Measurements from ENCODE around the gene FMNL2. TPM values are rescaled to one million over a fixed set of nuclear protein-coding genes. Genes with fewer than 3 reads are reported as not detected.

FMNL2 gene
- total RNA-seq, 4 donors from 2014 or later = 23.5 to 28.0 (median 23.8) TPM

- intact Hi-C loops (cut with DNase I) = no loop called here
- peaks cover 7 to 52% (median 26%) of the 10 kb centered on the region in 4 donors for H3K36me3 ChIP-seq
- 83% methylated on average over 1 of the region's 1 CpG for WGBS
- H3K27me3 ChIP-seq = no peaks in the 10 kb centered on the region
- H3K9me3 ChIP-seq = no peaks in the 10 kb centered on the region
- H3K4me3 ChIP-seq = no peak overlapping the region
- H3K4me1 ChIP-seq = peaks cover 0 to 5% (median 0%) of the 10 kb centered on the region in 4 donors
- no peak for TF ChIP-seq POLR2A (IDR thresholded peaks at IDR 0.05; ENCODE audit: low read depth)
- no peak for TF ChIP-seq CTCF (IDR thresholded peaks at IDR 0.05)
- no peak for TF ChIP-seq EP300 (IDR thresholded peaks at IDR 0.05)
- no peak for TF ChIP-seq POLR2AphosphoS5 (IDR thresholded peaks at IDR 0.05)
- no peak overlapping the region for H3K27ac ChIP-seq (replicated peaks in 1 of 4)
- no peak for DNase-seq (ENCODE audit: extremely low spot score)
Measured at GRCh38 chr2:152629202-152629601, 294.2 kb downstream of the FMNL2 start.

DNA sequence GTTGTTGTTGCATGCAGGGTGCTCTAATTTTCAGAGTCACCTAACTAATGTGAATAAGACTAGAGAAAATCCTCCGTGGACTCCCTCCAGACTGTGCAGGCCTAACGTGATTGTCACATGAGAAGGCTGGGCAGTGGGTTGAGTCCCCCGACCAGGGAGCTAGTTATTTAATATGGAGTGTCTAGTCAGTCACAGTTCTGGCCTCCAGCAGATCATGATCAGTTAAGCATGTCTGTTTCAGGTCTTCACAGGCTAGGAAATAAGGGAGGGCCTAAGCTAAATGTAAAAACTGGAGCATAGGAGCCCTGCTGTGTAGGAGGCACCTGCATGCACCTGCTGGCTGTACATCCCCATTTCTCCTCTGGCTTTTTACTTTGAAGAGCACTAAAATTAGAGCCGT lies 295.5 kb downstream of the FMNL2 start:
- no peaks in the 10 kb centered on the region for H3K9me3 ChIP-seq
- no peak for DNase-seq (ENCODE audit: extremely low spot score)
- H3K27ac ChIP-seq (replicated peaks in 1 of 4) = no peak overlapping the region
- intact Hi-C loops (cut with DNase I) = loop anchor here (10.0 kb wide), 1 partner anchor 596 kb away; no protein-coding TSS in a partner anchor
- 89% methylated on average over 4 of the region's 4 CpGs for WGBS
- peaks cover 0 to 5% (median under 1%) of the 10 kb centered on the region in 4 donors for H3K4me1 ChIP-seq
- no peaks in the 10 kb centered on the region for H3K27me3 ChIP-seq
- TF ChIP-seq CTCF (IDR thresholded peaks at IDR 0.05) = no peak
- TF ChIP-seq POLR2AphosphoS5 (IDR thresholded peaks at IDR 0.05) = no peak
- no peak for TF ChIP-seq POLR2A (IDR thresholded peaks at IDR 0.05; ENCODE audit: low read depth)
- no peak for TF ChIP-seq EP300 (IDR thresholded peaks at IDR 0.05)
- H3K4me3 ChIP-seq = no peak overlapping the region
- peaks cover 7 to 56% (median 26%) of the 10 kb centered on the region in 4 donors for H3K36me3 ChIP-seq

- TF ChIP-seq POLR2A (IDR thresholded peaks at IDR 0.05; ENCODE audit: low read depth) (no peak), EP300 (IDR thresholded peaks at IDR 0.05) (no peak), CTCF (IDR thresholded peaks at IDR 0.05) (no peak), POLR2AphosphoS5 (IDR thresholded peaks at IDR 0.05) (no peak)
- 93% methylated on average over 3 of the region's 3 CpGs for WGBS
- Histone ChIP-seq H3K9me3 (no peaks in the 10 kb centered on the region), H3K36me3 (peaks cover 12 to 71% (median 37%) of the 10 kb centered on the region in 4 donors), H3K4me1 (peaks cover 0 to 6% (median 3%) of the 10 kb centered on the region in 4 donors), H3K4me3 (no peak overlapping the region), H3K27ac (replicated peaks in 1 of 4) (no peak overlapping the region), H3K27me3 (no peaks in the 10 kb centered on the region)
- intact Hi-C loops (cut with DNase I) = loop anchor here (10.0 kb wide), 1 partner anchor 598 kb away; no protein-coding TSS in a partner anchor
- no peak for DNase-seq (ENCODE audit: extremely low spot score)
Measured at GRCh38 chr2:152632736-152633135, 297.8 kb downstream of the FMNL2 start.

DNA sequence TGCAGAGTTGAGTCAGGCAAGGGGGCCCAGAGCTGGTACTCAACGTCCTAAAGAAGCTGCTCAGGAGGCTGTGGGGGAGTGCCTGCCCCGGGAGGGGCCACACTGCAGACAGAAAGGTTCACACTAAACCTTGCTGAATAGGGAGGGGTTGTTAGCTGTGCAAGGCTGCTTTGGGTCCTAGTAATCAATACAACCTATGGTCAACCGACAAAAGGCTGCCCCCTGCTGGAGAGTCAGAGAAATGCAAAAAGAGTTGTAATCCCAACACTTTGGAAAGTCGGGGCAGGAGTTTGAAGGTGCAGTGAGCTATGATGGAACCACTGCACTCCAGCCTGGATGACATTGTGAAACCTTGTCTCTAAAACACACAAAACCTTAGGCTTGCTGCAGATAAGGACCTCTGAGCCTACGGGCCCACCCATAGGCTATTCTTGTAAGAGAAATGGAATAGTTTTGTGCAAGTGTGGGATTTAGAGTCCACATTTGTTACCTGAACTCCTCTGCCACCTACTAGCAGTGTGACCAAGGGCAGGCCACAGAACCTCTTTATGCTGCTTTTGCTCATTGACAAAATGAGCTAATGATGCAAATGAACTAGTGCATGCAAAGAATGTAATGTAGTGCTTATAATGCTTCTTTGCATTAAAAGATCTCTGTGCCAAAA lies 300.8 kb downstream of the FMNL2 start:
- peaks cover 0 to 6% (median 3%) of the 10 kb centered on the region in 4 donors for H3K4me1 ChIP-seq
- no peak overlapping the region for H3K4me3 ChIP-seq
- intact Hi-C loops (cut with DNase I) = loop anchor here (2.0 to 10.0 kb wide), 3 partner anchors 298 to 601 kb away; partner anchors contain the start of gene FMNL2
- H3K36me3 ChIP-seq = peaks cover 15 to 82% (median 48%) of the 10 kb centered on the region in 4 donors
- TF ChIP-seq CTCF (IDR thresholded peaks at IDR 0.05) (peak; percentile 77 to 85 (median 78)), POLR2AphosphoS5 (IDR thresholded peaks at IDR 0.05) (no peak), EP300 (IDR thresholded peaks at IDR 0.05) (no peak), POLR2A (IDR thresholded peaks at IDR 0.05; ENCODE audit: low read depth) (no peak)
- no peak overlapping the region for H3K27ac ChIP-seq (replicated peaks in 1 of 4)
- H3K27me3 ChIP-seq = no peaks in the 10 kb centered on the region
- H3K9me3 ChIP-seq = no peaks in the 10 kb centered on the region
- WGBS = 33% methylated on average over 5 of the region's 5 CpGs
- no peak for DNase-seq (ENCODE audit: extremely low spot score)

Data from esophagus muscularis mucosa (tissue), 4 donors.